Activated CD8-positive, alpha-beta memory T cell treated with anti-CD3 and anti-CD28 coated beads, Interleukin-2, amount 50 U/mL, for 1 hour (primary cell): ENCODE measurements around the gene TFR2.
"Not testable (repeated sequence)": the region's sequence is repeated elsewhere in the genome, so short reads cannot be mapped to it uniquely, and the experiment has no call there.

Experiments
- DNase-seq: peaks from one replicate; pipeline ENCODE4 v3.0.0-alpha.2; 2020; ENCODE audit errors: extremely low read depth

TFR2 gene

GRCh38 chr7:100678291-100678984 lies 37.1 kb upstream of the TFR2 start:
- DNase-seq, result no peak

GRCh38 chr7:100677308-100678267 lies 36.2 kb upstream of the TFR2 start:
- DNase-seq, result no peak

- DNase-seq, result no peak
Measured at GRCh38 chr7:100676501-100677306, 35.4 kb upstream of the TFR2 start.

GRCh38 chr7:100675581-100676350 lies 34.4 kb upstream of the TFR2 start:
- DNase-seq, result peak; percentile 92

GRCh38 chr7:100675105-100675451 lies 33.7 kb upstream of the TFR2 start:
- no peak for DNase-seq

- no peak for DNase-seq
Measured at GRCh38 chr7:100674411-100675104, 33.2 kb upstream of the TFR2 start.

GRCh38 chr7:100673942-100674410 lies 32.6 kb upstream of the TFR2 start:
- no peak for DNase-seq

- DNase-seq, result peak; percentile 89
Measured at GRCh38 chr7:100673302-100673941, 32.1 kb upstream of the TFR2 start, which contains the start of gene GNB2. GNB2 (plus strand) TSS chr7:100673740; CDS start chr7:100676266, 2,526 bp downstream.

GRCh38 chr7:100671353-100672327 lies 30.3 kb upstream of the TFR2 start:
- DNase-seq, result no peak

- no peak for DNase-seq
Measured at GRCh38 chr7:100670074-100670473, 28.7 kb upstream of the TFR2 start.

- DNase-seq, result not testable (repeated sequence)
Measured at GRCh38 chr7:100669106-100669505, 27.8 kb upstream of the TFR2 start.

- no peak for DNase-seq
Measured at GRCh38 chr7:100668069-100668449, 26.7 kb upstream of the TFR2 start.

- DNase-seq, result no peak
Measured at GRCh38 chr7:100667331-100668068, 26.1 kb upstream of the TFR2 start.

GRCh38 chr7:100665168-100665726 lies 23.9 kb upstream of the TFR2 start:
- DNase-seq, result no peak

GRCh38 chr7:100662194-100662776 lies 20.9 kb upstream of the TFR2 start:
- DNase-seq, result not testable (repeated sequence)

GRCh38 chr7:100655908-100656674 lies 14.7 kb upstream of the TFR2 start, which contains the start of gene ACTL6B:
ACTL6B (minus strand) TSS chr7:100656448; CDS start chr7:100656354, 94 bp downstream.
- no peak for DNase-seq
